GM19372 (cell line): ENCODE data around the gene FOXP1.
"Not testable (repeated sequence)": the region's sequence is repeated elsewhere in the genome, so short reads cannot be mapped to it uniquely, and the experiment has no call there.

Experiments used
- ATAC-seq: cut with Tn5 transposase; IDR thresholded peaks from one replicate; pipeline ENCODE4 v1.9.1; 2021; ENCODE audit warnings: mild to moderate bottlenecking, low read depth, moderate library complexity; ENCODE audit not compliant: unreplicated experiment

FOXP1 gene

GRCh38 chr3:71355862-71356261, 227.7 kb downstream of the FOXP1 start:
- no peak for ATAC-seq

- no peak for ATAC-seq
These were observed 228.5 kb downstream of the FOXP1 start for GRCh38 chr3:71355037-71355436.

GRCh38 chr3:71351403-71352149, 232.0 kb downstream of the FOXP1 start:
- no peak for ATAC-seq

- no peak for ATAC-seq
These were observed 232.5 kb downstream of the FOXP1 start for GRCh38 chr3:71350998-71351397.

- ATAC-seq: no peak
These were observed 234.7 kb downstream of the FOXP1 start for GRCh38 chr3:71348831-71349230.

- no peak for ATAC-seq
These were observed 235.4 kb downstream of the FOXP1 start for GRCh38 chr3:71348001-71348632.

GRCh38 chr3:71346061-71346460, 237.5 kb downstream of the FOXP1 start:
- ATAC-seq: no peak

- ATAC-seq: no peak
These were observed 238.0 kb downstream of the FOXP1 start for GRCh38 chr3:71345429-71346040.

- no peak for ATAC-seq
These were observed 241.8 kb downstream of the FOXP1 start for GRCh38 chr3:71341721-71342120.

GRCh38 chr3:71339049-71339448, 244.5 kb downstream of the FOXP1 start:
- no peak for ATAC-seq

- no peak for ATAC-seq
These were observed 250.7 kb downstream of the FOXP1 start for GRCh38 chr3:71332813-71333212.

GRCh38 chr3:71330909-71331308, 252.6 kb downstream of the FOXP1 start:
- no peak for ATAC-seq

GRCh38 chr3:71330505-71330904, 253.0 kb downstream of the FOXP1 start:
- ATAC-seq: no peak

- no peak for ATAC-seq
These were observed 253.7 kb downstream of the FOXP1 start for GRCh38 chr3:71329817-71330216.

GRCh38 chr3:71328926-71329325, 254.6 kb downstream of the FOXP1 start:
- no peak for ATAC-seq

GRCh38 chr3:71327936-71328335, 255.6 kb downstream of the FOXP1 start:
- no peak for ATAC-seq

GRCh38 chr3:71325715-71326114, 257.8 kb downstream of the FOXP1 start:
- no peak for ATAC-seq

- ATAC-seq: not testable (repeated sequence)
These were observed 259.3 kb downstream of the FOXP1 start for GRCh38 chr3:71324224-71324623.

- ATAC-seq: no peak
These were observed 260.0 kb downstream of the FOXP1 start for GRCh38 chr3:71323558-71323957.

GRCh38 chr3:71322154-71322553, 261.4 kb downstream of the FOXP1 start:
- ATAC-seq: no peak

GRCh38 chr3:71319771-71320170, 263.8 kb downstream of the FOXP1 start:
- ATAC-seq: no peak

GRCh38 chr3:71318458-71318827, 265.1 kb downstream of the FOXP1 start:
- no peak for ATAC-seq
